ENCODE data around the gene CUL4B. TPM values are rescaled to one million over a fixed set of nuclear protein-coding genes. Genes with fewer than 3 reads are reported as not detected.
"Not testable (repeated sequence)": the region's sequence is repeated elsewhere in the genome, so short reads cannot be mapped to it uniquely, and the experiment has no call there.

CUL4B gene
- total RNA-seq, 1 donor from 2014 or later = 78.6 TPM

DNA sequence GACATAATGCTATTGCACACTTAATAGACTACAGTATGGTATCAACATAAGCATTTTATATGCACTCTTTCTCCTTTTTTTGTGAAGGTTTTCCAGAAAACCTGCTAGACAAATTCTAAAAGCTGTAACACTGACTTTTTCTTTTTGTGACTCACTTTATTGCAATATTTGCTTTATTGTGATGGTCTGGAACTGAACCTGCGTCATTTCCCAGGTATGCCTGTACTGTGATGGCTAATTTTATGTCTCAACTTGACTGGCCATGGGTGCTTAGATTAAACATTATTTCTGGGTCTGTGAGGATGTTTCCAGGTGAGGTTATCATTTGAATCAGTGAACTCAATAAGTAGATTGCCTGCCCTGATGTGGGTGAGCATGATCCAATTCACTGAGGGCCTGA, 56.2 kb downstream of the CUL4B start:
- Mint-ChIP-seq H3K27me3 (ENCODE audit: unreplicated experiment) (no peaks in the 10 kb centered on the region), H3K4me3 (ENCODE audit: unreplicated experiment) (no peak overlapping the region), H3K9me3 (ENCODE audit: unreplicated experiment) (peaks cover 14% of the 10 kb centered on the region), H3K4me1 (ENCODE audit: unreplicated experiment) (no peaks in the 10 kb centered on the region), H3K36me3 (ENCODE audit: unreplicated experiment) (no peaks in the 10 kb centered on the region), H3K27ac (ENCODE audit: unreplicated experiment) (no peak overlapping the region)
- DNase-seq (ENCODE audit: extremely low spot score, unreplicated experiment) = no peak
- TF ChIP-seq, protein P1, sequence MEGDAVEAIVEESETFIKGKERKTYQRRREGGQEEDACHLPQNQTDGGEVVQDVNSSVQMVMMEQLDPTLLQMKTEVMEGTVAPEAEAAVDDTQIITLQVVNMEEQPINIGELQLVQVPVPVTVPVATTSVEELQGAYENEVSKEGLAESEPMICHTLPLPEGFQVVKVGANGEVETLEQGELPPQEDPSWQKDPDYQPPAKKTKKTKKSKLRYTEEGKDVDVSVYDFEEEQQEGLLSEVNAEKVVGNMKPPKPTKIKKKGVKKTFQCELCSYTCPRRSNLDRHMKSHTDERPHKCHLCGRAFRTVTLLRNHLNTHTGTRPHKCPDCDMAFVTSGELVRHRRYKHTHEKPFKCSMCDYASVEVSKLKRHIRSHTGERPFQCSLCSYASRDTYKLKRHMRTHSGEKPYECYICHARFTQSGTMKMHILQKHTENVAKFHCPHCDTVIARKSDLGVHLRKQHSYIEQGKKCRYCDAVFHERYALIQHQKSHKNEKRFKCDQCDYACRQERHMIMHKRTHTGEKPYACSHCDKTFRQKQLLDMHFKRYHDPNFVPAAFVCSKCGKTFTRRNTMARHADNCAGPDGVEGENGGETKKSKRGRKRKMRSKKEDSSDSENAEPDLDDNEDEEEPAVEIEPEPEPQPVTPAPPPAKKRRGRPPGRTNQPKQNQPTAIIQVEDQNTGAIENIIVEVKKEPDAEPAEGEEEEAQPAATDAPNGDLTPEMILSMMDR (IDR thresholded peaks at IDR 0.05) = no peak

GRCh38 chrX:120499301-120500072, 61.3 kb downstream of the CUL4B start:
- Mint-ChIP-seq H3K27me3 (ENCODE audit: unreplicated experiment) (no peaks in the 10 kb centered on the region), H3K36me3 (ENCODE audit: unreplicated experiment) (no peaks in the 10 kb centered on the region), H3K27ac (ENCODE audit: unreplicated experiment) (no peak overlapping the region), H3K4me3 (ENCODE audit: unreplicated experiment) (no peak overlapping the region), H3K9me3 (ENCODE audit: unreplicated experiment) (peaks cover 11% of the 10 kb centered on the region), H3K4me1 (ENCODE audit: unreplicated experiment) (peaks cover 3% of the 10 kb centered on the region)
- TF ChIP-seq, protein P1 (IDR thresholded peaks at IDR 0.05) = no peak
- no peak for DNase-seq (ENCODE audit: extremely low spot score, unreplicated experiment)

- H3K27ac Mint-ChIP-seq (ENCODE audit: unreplicated experiment); H3K27me3 Mint-ChIP-seq (ENCODE audit: unreplicated experiment): not testable (repeated sequence)
Observed at GRCh38 chrX:120490119-120490518, 70.6 kb downstream of the CUL4B start.

DNA sequence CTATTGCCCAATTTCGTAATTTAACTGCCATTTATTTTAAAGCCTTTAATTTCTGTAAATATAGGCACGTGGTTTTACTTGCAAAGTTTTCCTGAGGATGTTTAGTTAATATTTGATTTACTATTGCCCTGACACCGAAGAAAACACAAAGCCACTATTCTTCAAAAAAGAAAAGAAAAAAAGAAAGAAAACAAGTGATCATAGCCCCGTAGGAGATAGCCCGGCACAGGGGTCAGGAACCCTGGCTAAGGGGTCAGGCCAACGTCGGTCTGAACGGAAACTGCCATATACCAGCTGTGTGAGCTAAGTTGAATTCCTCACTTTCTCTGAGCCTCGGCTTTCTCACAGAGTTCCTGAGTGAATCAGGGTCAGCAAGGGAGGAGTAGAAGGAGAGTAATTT, 74.0 kb downstream of the CUL4B start:
- no peaks in the 10 kb centered on the region for H3K27me3 Mint-ChIP-seq (ENCODE audit: unreplicated experiment)
- H3K27ac Mint-ChIP-seq (ENCODE audit: unreplicated experiment) = no peak overlapping the region
- peaks cover 1% of the 10 kb centered on the region for H3K36me3 Mint-ChIP-seq (ENCODE audit: unreplicated experiment)
- peaks cover 9% of the 10 kb centered on the region for H3K4me1 Mint-ChIP-seq (ENCODE audit: unreplicated experiment)
- no peak overlapping the region for H3K4me3 Mint-ChIP-seq (ENCODE audit: unreplicated experiment)
- DNase-seq (ENCODE audit: extremely low spot score, unreplicated experiment) = no peak
- TF ChIP-seq, protein P1 (IDR thresholded peaks at IDR 0.05) = no peak
- peaks cover 3% of the 10 kb centered on the region for H3K9me3 Mint-ChIP-seq (ENCODE audit: unreplicated experiment)

More at GRCh38 chrX:120490119-120490518, 70.6 kb downstream of the CUL4B start:
- not testable (repeated sequence) for H3K4me3 Mint-ChIP-seq (ENCODE audit: unreplicated experiment); H3K9me3 Mint-ChIP-seq (ENCODE audit: unreplicated experiment); H3K36me3 Mint-ChIP-seq (ENCODE audit: unreplicated experiment); H3K4me1 Mint-ChIP-seq (ENCODE audit: unreplicated experiment); DNase-seq (ENCODE audit: extremely low spot score, unreplicated experiment)

DNA sequence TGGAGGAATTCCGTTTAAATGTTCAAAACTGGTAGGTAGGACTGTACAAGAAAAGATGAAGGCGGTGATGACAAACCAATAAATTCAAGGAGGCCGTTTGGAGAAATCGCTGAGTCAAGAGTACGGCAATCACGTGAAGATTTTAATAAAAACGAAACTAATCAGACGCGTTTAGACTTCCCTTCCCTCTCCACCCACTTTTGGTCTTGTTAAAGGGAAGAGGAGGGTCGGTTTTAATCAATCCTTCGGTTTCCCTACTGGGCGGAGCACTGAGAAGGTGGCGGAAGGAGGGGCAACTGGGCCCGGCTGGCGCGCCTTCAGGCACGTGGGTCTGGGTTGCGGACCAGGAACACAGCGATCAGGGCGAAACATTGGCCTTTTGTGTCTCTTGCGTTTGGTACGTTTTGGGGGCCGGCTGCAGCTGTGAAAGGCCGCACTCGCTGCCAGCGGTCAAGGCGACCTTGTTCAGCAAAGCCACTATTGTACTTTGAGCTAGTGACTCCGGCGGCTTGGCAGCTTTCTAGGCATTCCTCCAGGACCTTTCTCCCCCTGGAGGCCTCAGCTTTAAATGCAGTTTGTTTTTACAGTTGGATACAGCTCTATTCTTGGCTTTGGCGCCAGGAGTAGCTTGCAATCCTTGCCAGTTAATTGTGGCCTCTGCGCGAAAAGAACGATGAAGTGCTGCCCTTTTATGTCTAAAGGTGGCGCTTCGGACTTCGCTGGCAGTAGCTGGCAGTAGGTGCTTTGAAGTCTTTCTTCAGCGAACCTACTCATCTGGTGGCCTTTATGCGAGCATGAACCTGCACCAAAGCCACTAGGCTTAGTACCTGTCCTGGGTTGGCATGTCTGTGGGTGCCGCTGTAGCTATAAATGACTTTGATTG, 74.9 kb downstream of the CUL4B start:
- peaks cover 3% of the 10 kb centered on the region for H3K9me3 Mint-ChIP-seq (ENCODE audit: unreplicated experiment)
- DNase-seq (ENCODE audit: extremely low spot score, unreplicated experiment) = peak; percentile 87
- TF ChIP-seq, protein P1 (IDR thresholded peaks at IDR 0.05) = peak; percentile 57

More for the DNA sequence above, 74.9 kb downstream of the CUL4B start:
- Mint-ChIP-seq H3K4me3 (ENCODE audit: unreplicated experiment) (peak overlapping the region; percentile 78), H3K4me1 (ENCODE audit: unreplicated experiment) (peaks cover 9% of the 10 kb centered on the region), H3K36me3 (ENCODE audit: unreplicated experiment) (peaks cover 1% of the 10 kb centered on the region), H3K27me3 (ENCODE audit: unreplicated experiment) (no peaks in the 10 kb centered on the region), H3K27ac (ENCODE audit: unreplicated experiment) (peak overlapping the region; percentile 96)

All from osteocyte (in vitro differentiated cells).